Heart left ventricle (tissue), 16 donors: ENCODE measurements around the gene PRKX. TPM values are rescaled to one million over a fixed set of nuclear protein-coding genes. Genes with fewer than 3 reads are reported as not detected.
"Not testable (repeated sequence)": the region's sequence is repeated elsewhere in the genome, so short reads cannot be mapped to it uniquely, and the experiment has no call there.

Experiments used
- ATAC-seq, 4 donors: fragments of 200-7000 bp; cut with Tn5 transposase; one replicate each; pipeline ENCODE4 v1.9.1; 2020 to 2022; ENCODE audit warnings: moderate library complexity in 4 of 4, mild to moderate bottlenecking in 3 of 4, moderate number of reproducible peaks in 1 of 4
- DNase-seq, 5 donors: peaks; one replicate each; pipeline ENCODE4 v3.0.0-alpha.2; 2020
- H3K27ac ChIP-seq, 12 donors: fragments of 200-600 bp; sonication (generic) in 4 of 12; one replicate each; pipeline versions ENCODE4 v1.5.0 to v1.8.0; 2016 to 2022; ENCODE audit warnings: mild to moderate bottlenecking in 2 of 12
- H3K27me3 ChIP-seq, 9 donors: fragments of 200-600 bp; sonication (generic) in 2 of 9; one replicate each; pipeline versions ENCODE4 v1.5.1 to v1.8.0; 2016 to 2022; ENCODE audit warnings: mild to moderate bottlenecking in 3 of 9
- H3K36me3 ChIP-seq, 9 donors: fragments of 200-600 bp; sonication (generic) in 2 of 9; one replicate each; pipeline versions ENCODE4 v1.5.0 to v1.8.0; 2018 to 2022; ENCODE audit warnings: mild to moderate bottlenecking in 2 of 9
- H3K4me1 ChIP-seq, 12 donors: fragments of 200-600 bp; sonication (generic) in 4 of 12; one replicate each; pipeline versions ENCODE4 v1.5.0 to v1.8.0; 2016 to 2022; ENCODE audit warnings: mild to moderate bottlenecking in 3 of 12
- H3K4me3 ChIP-seq, 12 donors: fragments of 200-600 bp; sonication (generic) in 4 of 12; one replicate each; pipeline versions ENCODE4 v1.5.0 to v1.8.0; 2017 to 2022; ENCODE audit warnings: mild to moderate bottlenecking in 9 of 12, moderate library complexity in 4 of 12
- H3K9me3 ChIP-seq, 12 donors: fragments of 200-600 bp; sonication (generic) in 4 of 12; one replicate each; pipeline versions ENCODE4 v1.5.0 to v1.8.0; 2016 to 2022; ENCODE audit warnings: mild to moderate bottlenecking in 1 of 12
- POLR2A ChIP-seq, 2 donors: fragments of 450-650 bp; IDR thresholded peaks; one replicate each; pipeline ENCODE4 v1.6.1; 2017; ENCODE audit warnings: antibody characterized with exemption in 2 of 2, mild to moderate bottlenecking in 2 of 2, moderate library complexity in 2 of 2
- WGBS, 4 donors: extraction: QIAGEN DNeasy Blood & Tissue Kit in 2 of 4; methylation state at CpG; one replicate each; pipeline versions ENCODE4 v1.1.5 to v1.1.7; 2013 to 2018; 5-methylcytosine and 5-hydroxymethylcytosine counted together
- intact Hi-C, 10 donors: fragments of 100-400 bp; cut with DNase I; formaldehyde crosslinking; loops; one replicate each; pipeline versions ENCODE4 v1.11.1 to v1.14.2; 2022
- polyA plus RNA-seq, 2 donors: library from polyadenylated mRNA; stranded (reverse); fragments of 200-250 nt; gene quantifications; one replicate each; pipeline ENCODE4 v1.2.3, GENCODE V29; 2013
- total RNA-seq, 9 donors: library from RNA; depleted of rRNA in 2 of 9; stranded (reverse); fragments of >200 nt in 2 of 9; fragmentation: NEBNext Ultra II Directional in 3 of 9; extraction: Animal tissue kit (Norgen Biotek cat#: 25700) in 3 of 9; gene quantifications; one replicate each; pipeline versions ENCODE4 v1.1.0 to v1.2.4, GENCODE V29; 2016 to 2023
- TF ChIP-seq, protein P1 (sequence below), 12 donors: fragments of 200-600 bp; sonication (generic) in 4 of 12; IDR thresholded peaks; one replicate each; pipeline versions ENCODE4 v1.5.0 to v1.8.0; 2018 to 2022; ENCODE audit warnings: antibody characterized with exemption in 12 of 12, mild to moderate bottlenecking in 5 of 12
- donor health status: ischemic (EF 13 %, LVEDD 7.1; RV severe dilation, severe dysfunction).
- donor health status: healthy with polysubstance abuse.
- donor health status: DM: no; HTN: yes; CAD: no.
- donor health status: DM: no; HTN: no; CAD: no.
- donor health status: ischemic (EF 25% LVEDD 6.9; RV normal size, moderate dysfunction).
- donor health status: ischemic (EF 25% LVEDD 5.7; RV mildly dilated, moderate dysfunction).
- donor health status: healthy.
- donor health status: DM: yes; HTN: yes; CAD: no.
- donor health status: ischemic (EF 35%, LVEDD 5.7; RV mildly dilated, moderate dysfunction).
- donor health status: nonischemic (EF 11% LVEDD 7.7; RV severe dilation, severe dysfunction).
- donor health status: DM: yes; HTN: yes; CAD: no.
- donor health status: PGD.
- donor health status: ischemic (EF 29% LVEDD 5.4; RV normal size, mild dysfunction).
- donor health status: nonischemic (EF 23%, LVEDD 6.1; RV moderate dilation, normal function).

PRKX gene
- total and polyA plus RNA-seq, 11 donors = 1.8 to 19.1 (median 4.1) TPM

DNA sequence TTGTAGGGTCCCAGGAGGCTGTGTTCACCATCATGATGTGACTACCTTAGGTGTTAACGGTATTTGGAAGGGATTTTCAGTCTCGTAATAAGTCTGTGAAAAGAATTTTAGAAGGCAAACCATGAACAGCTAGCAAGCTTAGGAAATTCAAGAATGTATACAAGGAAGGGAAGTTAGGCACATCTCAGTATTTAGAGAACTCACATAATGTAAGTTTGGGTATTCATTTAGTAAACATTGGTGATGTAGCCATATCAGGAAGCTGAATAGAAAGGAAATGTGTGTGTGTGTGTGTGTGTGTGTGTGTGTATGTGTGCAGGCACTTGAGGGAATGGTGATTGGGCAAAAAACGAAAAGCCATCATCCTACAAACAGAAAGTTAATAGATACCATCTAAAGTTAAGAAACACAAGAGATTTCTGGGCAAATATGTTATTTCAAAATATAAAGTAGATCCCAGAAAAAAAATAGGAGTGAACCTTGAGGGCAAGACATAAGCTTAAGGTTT is 34.7 kb upstream of the PRKX start:
- 43 to 63% (median 56%) methylated on average over 3 of the region's 3 CpGs for WGBS, 4 donors

GRCh38 chrX:3743801-3744439 is 30.5 kb upstream of the PRKX start:
- no peak overlapping the region for H3K27ac ChIP-seq
- DNase-seq (no peak), ATAC-seq (no peak)
- 55 to 61% (median 57%) methylated on average over 8 of the region's 8 CpGs for whole genome bisulfite sequencing, 4 donors
- intact Hi-C loops = no loop called here
- no peak overlapping the region for H3K4me3 ChIP-seq
- no peaks in the 10 kb centered on the region for H3K4me1 ChIP-seq
- H3K27me3 ChIP-seq = no peaks in the 10 kb centered on the region
- TF ChIP-seq, protein P1, sequence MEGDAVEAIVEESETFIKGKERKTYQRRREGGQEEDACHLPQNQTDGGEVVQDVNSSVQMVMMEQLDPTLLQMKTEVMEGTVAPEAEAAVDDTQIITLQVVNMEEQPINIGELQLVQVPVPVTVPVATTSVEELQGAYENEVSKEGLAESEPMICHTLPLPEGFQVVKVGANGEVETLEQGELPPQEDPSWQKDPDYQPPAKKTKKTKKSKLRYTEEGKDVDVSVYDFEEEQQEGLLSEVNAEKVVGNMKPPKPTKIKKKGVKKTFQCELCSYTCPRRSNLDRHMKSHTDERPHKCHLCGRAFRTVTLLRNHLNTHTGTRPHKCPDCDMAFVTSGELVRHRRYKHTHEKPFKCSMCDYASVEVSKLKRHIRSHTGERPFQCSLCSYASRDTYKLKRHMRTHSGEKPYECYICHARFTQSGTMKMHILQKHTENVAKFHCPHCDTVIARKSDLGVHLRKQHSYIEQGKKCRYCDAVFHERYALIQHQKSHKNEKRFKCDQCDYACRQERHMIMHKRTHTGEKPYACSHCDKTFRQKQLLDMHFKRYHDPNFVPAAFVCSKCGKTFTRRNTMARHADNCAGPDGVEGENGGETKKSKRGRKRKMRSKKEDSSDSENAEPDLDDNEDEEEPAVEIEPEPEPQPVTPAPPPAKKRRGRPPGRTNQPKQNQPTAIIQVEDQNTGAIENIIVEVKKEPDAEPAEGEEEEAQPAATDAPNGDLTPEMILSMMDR (IDR thresholded peaks at IDR 0.05) = no peak
- TF ChIP-seq POLR2A (IDR thresholded peaks at IDR 0.05) = no peak
- peaks cover 0 to 3% (median 0%) of the 10 kb centered on the region in 12 donors for H3K9me3 ChIP-seq
- H3K36me3 ChIP-seq = no peaks in the 10 kb centered on the region

More for the DNA sequence above, 34.7 kb upstream of the PRKX start:
- intact Hi-C loops = no loop called here
- TF ChIP-seq, protein P1 (IDR thresholded peaks at IDR 0.05) = no peak
- no peak for TF ChIP-seq POLR2A (IDR thresholded peaks at IDR 0.05)
- no peak overlapping the region for H3K27ac ChIP-seq
- H3K27me3 ChIP-seq = no peaks in the 10 kb centered on the region
- no peak overlapping the region for H3K4me3 ChIP-seq
- H3K9me3 ChIP-seq = no peaks in the 10 kb centered on the region
- no peaks in the 10 kb centered on the region for H3K4me1 ChIP-seq
- H3K36me3 ChIP-seq = no peaks in the 10 kb centered on the region
- DNase-seq (no peak), ATAC-seq (no peak)

- WGBS, 4 donors = 84 to 91% (median 86%) methylated on average over 8 of the region's 8 CpGs
- intact Hi-C loops = not testable (repeated sequence)
These were observed 27.5 kb upstream of the PRKX start for GRCh38 chrX:3740946-3741345.

DNA sequence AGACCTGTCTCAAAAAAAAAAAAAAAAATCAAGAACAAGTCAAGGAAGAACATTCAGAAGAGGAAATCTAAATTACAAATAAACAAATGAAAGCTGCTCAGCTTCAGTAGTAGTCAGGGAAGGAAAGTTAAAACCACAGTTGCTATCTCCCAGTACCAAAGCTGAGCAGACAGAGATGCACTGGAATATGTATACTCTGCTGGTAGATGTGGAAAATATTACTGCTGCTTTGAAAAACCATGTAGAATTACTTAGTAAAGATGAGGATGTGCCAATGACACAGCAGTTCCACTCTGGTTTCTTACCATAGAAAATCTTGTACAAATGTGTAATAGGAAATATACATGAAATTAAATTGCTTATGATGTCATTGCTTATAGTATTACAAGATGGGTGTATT is 25.1 kb upstream of the PRKX start:
- peaks cover 0 to 2% (median 0%) of the 10 kb centered on the region in 9 donors for H3K27me3 ChIP-seq
- ATAC-seq (no peak), DNase-seq (no peak)
- intact Hi-C loops = no loop called here
- peaks cover 0 to 4% (median 0%) of the 10 kb centered on the region in 12 donors for H3K9me3 ChIP-seq
- H3K4me1 ChIP-seq = no peaks in the 10 kb centered on the region
- no peak overlapping the region for H3K27ac ChIP-seq
- no peak overlapping the region for H3K4me3 ChIP-seq
- H3K36me3 ChIP-seq = no peaks in the 10 kb centered on the region
- TF ChIP-seq, protein P1 (IDR thresholded peaks at IDR 0.05) = no peak
- TF ChIP-seq POLR2A (IDR thresholded peaks at IDR 0.05) = no peak

More at GRCh38 chrX:3740946-3741345, 27.5 kb upstream of the PRKX start:
- H3K27ac ChIP-seq, H3K4me1 ChIP-seq, H3K36me3 ChIP-seq, H3K4me3 ChIP-seq, DNase-seq, ATAC-seq, H3K9me3 ChIP-seq, H3K27me3 ChIP-seq: not testable (repeated sequence)

GRCh38 chrX:3736536-3736935 is 23.1 kb upstream of the PRKX start:
- H3K9me3 ChIP-seq, H3K27me3 ChIP-seq, H3K36me3 ChIP-seq, ATAC-seq, intact Hi-C loops, H3K4me3 ChIP-seq, H3K27ac ChIP-seq, H3K4me1 ChIP-seq, DNase-seq: not testable (repeated sequence)
- 76 to 82% (median 78%) methylated on average over 11 of the region's 11 CpGs for WGBS, 4 donors

DNA sequence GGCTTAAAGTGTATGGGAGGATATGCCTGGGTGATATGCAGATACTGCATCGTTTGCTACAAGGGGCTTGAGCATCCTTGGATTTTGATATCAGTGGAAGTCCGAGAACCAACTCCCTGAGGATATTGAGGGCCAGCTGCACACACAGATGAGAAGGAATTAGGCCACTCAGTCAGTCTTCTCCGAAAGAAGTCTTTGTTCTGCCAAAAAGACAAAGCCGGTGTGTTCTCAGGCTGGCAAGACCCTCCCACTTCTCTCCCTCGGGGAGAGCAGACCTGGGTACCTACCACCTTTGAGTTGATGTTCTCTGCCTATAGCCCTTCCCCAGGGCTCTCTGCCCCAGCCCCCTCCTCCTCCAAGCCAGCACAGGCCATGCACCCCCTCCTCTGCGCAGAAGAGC is 22.4 kb upstream of the PRKX start:
- WGBS, 4 donors = 66 to 79% (median 70%) methylated on average over 6 of the region's 6 CpGs
- H3K36me3 ChIP-seq, DNase-seq, H3K27me3 ChIP-seq, H3K27ac ChIP-seq, H3K4me3 ChIP-seq, ATAC-seq, intact Hi-C loops, H3K4me1 ChIP-seq, H3K9me3 ChIP-seq: not testable (repeated sequence)

GRCh38 chrX:3734456-3734855 is 21.0 kb upstream of the PRKX start:
- 86 to 92% (median 89%) methylated on average over 4 of the region's 4 CpGs for WGBS, 4 donors
- H3K27me3 ChIP-seq, H3K27ac ChIP-seq, H3K9me3 ChIP-seq, H3K4me3 ChIP-seq, intact Hi-C loops, H3K36me3 ChIP-seq, H3K4me1 ChIP-seq, DNase-seq, ATAC-seq: not testable (repeated sequence)
